NCI-H1092 treated with DMSO at 0.1 percent for 48 hours (cell line): ENCODE data around the gene GPR158.
A peak's percentile ranks its signal among the peaks of the same experiment; 100 is the strongest.

Experiments used
- DNase-seq: peaks from one replicate; lab custom pipeline; 2025; lab: John Stamatoyannopoulos, UW

Gene GPR158

DNA sequence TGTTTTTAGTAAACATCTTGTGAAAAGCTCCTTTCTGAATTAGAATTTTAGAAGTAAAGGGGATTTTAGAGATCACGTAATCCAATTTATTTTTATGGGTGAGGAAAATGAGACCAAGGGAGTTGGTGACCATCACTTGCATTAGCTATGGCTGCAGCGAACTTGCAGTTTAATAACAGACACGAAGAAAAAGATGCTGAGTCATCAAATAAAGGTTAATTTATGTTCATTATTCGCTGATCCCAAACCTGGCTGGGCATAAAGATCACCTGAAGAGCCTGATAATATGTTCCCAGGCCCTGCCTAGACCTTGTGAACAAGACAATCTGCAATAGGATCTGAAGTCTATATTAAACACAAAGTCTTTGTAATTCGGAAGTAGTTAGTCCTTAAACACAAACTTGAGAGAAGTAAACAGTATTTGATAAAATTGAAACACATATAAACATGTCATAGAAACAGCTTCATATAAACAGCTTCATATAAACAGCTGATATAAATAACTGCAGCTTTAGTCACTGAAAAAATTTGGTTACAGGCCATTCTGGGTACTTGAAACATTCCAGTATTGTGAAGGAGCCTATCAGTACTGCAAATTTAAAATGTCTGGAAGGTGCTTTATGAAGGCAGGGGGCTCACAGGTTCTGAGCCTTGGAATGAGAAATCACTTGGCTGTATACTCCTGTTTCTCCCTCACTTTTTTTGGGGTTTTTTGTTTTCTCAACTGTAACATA is 16.5 kb downstream of the GPR158 start:
- DNase-seq = no peak

DNA sequence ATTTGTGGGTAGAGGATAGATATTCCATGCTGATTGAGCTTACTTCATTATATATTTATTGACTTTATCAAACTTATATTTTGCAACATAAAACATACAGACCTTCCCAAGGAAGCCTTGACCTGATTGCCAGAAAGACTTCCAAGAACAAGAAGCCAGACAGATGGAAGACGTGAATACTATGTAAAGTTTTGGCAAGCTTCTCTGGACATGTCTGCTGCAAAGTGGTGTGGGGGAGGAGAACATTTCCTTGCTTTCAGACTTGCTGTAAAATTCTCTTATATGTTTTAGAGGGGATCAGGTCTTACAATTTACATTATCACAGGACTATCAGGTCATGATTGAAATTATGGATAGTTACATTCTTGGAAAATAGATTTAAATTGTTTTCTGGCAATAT is 23.4 kb downstream of the GPR158 start:
- DNase-seq = no peak

DNA sequence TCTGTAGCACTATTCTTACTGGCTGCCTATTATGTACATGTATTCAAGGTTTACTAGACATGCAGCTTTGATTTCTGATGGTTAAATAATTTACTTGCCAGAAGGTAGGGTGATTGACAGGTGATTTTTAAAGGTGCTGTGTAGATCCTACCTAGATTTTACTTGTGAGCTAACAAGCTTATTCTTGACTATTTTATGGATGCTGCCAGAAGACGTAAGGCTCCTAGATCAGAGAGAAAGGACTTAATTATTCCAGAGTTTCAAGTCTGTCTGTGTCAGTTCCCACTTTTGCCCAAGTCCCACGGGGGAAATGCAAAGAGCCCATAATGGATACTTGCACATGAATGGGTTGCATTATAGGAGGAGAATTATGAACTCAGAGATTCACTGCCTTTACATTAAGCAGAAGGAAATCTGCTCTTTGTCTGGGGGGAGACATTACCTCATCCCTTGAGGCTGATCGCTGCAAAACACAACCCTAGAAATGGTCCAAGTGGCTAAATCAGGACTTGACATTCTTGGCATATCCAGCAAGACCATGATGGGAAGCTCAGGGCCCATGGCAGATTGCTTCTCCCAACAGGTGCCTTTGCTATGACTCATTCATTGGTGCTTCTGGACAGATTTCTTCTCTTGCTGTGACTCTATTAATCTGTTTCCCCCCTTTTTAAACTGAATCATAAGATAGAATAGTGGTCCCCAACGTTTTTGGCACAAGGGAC is 32.1 kb downstream of the GPR158 start:
- DNase-seq = no peak

DNA sequence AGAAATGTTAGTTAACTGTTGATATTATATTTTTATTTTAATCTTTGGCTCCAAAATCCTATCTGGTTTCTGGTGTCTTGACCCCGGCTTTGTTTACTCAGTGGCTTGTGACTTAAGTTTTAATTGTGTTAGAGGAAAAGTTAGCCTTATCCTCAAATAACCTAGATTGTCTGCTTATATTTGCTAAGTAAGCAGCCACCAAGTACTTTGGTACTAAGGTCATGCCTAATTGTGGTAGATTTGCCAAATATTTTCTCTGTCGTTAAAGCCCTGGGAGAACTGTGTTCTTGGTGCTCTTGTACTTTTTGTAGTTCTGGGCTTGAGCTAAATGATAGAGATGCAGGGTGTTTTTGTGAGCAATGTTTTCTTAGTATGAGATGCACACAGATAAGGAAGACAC is 34.8 kb downstream of the GPR158 start:
- DNase-seq = no peak

DNA sequence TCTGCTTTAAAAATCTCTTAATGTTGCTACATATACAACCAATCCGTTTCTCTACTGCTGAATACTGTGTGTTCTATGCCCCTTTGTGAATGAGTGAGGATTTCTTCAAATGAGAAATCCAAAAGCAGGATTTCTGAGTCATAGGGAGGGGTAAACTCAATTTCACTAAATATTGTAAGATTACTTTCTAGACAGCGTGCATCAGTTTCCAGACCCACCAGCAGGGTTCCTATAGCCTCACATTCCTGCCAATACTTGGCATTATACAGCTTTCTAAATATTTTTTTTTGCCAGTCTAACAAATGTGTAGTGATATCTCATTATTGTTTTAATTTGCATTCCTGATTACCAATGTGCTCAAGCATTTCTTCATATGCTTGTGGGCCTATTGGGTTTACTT is 35.5 kb downstream of the GPR158 start:
- DNase-seq = no peak

DNA sequence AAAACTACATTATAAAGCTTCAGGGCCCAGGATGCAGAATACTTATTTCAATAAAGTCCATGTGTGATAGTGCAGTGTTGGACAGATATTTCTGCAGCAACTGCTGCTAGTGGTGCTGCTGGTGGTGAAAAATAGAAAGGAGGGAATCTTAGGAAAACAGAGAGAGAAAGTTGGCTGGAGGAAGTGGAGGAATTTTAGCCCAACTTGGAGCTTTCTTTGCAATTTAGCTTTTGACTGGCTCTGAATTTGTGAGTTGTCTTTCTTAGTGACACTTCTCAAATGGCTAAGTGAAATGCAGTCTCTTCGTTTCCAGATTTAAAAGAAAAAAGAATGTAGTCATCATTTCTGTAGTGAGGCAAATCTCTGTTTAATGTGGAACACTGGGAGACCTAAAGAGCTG is 45.4 kb downstream of the GPR158 start:
- DNase-seq = no peak

DNA sequence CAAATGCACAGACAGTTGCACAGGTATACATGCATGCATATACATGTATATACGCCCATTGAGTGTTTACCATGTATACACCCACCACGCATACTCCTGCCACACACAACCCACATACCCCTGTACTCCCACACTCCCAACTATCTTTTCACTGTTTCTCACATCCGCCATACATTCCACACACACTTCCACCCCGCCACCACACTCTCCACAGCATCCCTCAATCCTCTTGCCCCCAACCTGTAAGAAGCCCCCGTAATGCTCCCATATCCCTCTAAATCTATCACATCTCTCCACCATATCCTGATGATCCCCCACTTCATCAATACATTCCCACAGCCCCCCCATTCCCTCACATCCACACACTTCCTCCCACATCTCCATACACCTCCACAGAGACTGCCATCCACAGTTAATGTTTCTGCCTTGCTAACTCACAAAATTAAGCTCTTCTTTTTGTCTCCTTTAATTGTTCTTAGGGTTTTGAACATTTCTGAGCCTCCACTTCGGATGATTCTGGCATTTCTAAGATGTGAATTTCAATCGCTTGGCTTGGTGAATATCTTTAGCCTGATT is 47.4 kb downstream of the GPR158 start:
- DNase-seq = no peak

DNA sequence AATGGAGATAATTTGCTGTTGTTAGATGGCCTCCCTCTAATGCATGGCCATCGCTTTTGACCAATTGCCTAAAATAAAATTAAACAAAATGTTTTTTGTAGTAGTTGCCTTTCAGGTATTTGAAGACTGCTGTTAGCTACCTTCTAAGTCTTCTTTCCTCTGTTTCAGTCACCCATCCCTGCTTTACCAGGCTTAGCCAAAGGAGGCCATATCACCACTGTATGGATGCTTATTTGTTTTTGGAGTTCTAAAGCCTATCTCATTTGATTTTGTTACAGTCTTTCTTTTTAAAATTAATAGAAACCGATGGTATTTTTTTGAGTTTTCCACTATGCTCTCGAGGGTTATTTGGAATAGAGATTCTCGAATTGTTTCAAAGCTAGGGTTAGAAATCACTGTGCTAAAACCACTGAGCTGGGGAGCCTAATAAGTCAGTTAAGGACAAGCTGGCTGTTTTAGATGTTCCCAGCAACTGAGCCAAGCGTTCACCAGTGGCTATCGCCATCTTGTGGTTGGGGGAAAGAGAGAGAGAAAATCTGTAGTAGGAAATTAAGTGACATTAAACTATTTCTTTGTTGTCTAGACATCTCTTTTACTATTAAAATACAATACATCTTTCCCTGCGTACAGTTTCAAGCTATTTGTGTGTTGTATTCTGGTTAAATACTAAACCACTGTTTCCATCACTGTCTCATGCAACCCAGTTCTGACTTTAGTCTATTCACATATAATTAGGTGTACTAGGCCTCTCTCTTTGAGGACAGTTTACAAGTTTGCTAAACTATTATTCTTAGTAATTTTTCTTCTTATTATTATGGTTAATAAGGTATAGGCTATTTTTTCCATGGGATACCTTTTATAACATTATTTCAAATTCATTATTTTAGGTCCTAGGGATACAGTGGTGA is 52.2 kb downstream of the GPR158 start:
- DNase-seq = peak; percentile 20

DNA sequence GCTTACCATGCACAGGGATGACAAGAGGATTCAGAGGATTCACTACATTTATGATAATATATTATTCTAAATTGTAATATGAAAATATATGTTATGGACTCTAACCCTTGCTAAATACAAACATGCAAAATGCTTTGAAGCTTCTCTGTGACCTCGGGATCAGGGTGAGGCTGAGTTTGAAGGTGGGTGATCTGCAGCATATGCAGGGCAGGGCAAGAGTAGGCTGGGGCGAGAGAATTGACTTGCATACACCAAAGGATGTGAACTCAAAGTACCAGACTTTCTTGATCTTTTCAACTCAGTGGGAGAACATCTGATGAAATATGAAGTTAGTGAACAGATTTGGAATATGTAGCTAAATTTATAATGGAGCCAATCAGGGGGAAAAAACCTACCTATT is 57.0 kb downstream of the GPR158 start:
- no peak for DNase-seq

DNA sequence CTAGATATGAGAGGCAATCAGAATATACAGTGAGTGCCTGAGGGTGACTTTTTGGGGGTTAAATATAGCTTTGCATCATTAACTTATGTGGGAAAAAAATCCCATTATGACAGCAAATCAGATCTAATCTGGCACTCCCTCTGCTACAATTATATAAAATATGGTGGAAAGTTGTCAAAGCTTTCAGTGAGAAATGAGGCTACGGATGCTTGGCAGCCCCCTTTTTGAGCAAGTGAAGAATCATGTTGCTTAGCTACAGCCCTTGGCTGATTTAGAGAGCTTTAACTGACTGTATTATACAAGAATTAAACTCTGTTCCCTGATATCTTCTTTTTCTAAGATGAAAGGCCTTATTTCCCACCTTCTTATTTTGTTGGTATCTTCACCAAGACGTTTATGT is 57.4 kb downstream of the GPR158 start:
- no peak for DNase-seq

DNA sequence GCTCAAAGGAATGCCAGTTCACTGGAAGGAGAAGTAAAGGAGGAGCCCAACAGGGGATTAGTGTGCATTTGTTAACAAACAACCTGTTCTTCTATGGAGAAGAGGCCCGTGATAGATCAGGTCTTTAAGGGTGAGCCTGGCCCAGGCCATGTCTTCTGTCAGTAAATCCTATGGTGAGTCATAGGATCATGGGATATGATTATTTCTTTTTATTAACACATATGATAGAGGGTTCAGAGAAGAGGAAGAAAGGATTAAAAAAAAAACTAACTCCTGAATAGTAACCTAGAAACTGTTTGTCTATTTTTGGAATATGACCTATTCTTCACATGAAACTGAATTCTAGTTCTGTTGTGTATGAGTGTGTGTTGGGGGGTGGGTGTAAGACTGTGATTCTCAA is 70.4 kb downstream of the GPR158 start:
- no peak for DNase-seq

DNA sequence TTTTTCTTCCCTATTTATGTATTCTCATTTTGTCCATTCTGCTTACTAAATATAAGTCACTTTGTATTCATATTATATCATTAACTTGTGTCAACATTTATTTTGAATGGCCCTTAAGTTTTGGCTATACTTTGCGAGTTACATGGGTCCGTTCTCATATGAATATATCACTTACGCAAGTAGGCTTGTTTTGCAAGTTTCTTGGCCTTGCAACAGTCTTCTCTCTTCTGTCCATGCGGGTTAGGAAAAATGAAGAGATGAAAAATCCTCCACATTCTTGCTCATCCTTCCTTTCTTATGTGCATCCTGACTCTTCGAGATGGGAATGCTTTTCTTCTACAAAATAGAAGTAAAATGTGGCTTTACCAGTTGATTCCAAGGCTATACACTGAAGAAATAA is 82.8 kb downstream of the GPR158 start:
- no peak for DNase-seq

DNA sequence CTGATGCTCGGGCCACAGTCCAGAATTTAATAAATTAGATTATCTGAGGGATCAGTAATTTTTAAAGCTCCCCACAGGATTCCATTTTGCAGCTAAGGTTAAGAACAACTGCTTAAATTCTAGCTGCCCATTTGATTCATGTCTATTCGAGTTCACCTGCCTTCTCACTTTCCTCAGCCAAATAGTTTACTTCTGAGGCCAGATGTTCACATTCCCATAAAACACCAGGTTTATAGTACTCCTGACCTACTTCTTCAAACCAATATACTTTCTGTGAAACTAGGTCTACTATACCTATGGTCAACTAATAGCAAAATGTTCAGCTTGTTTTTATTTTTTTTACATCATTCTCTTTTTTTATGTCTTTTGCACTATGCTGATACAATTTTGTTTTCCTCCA is 86.3 kb downstream of the GPR158 start:
- DNase-seq = no peak

DNA sequence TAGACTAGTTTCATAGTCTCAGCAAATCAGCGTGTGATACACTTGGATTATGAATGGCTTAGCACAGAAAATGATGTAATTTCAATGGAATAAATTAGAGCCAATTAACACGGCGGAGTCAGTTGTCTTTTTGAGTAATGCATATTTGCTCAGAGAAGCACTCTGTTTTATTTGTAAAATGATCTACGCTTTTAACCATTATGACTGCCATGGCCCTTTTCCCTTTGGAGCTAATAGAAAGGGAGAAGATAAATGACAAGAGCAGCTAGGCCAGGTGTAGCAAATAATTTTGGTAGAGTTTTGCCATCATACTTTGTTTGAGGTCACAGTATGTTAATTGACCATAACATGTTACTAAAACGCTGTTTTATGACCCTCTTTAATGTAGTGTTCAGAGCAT is 86.8 kb downstream of the GPR158 start:
- DNase-seq = peak; percentile 63

DNA sequence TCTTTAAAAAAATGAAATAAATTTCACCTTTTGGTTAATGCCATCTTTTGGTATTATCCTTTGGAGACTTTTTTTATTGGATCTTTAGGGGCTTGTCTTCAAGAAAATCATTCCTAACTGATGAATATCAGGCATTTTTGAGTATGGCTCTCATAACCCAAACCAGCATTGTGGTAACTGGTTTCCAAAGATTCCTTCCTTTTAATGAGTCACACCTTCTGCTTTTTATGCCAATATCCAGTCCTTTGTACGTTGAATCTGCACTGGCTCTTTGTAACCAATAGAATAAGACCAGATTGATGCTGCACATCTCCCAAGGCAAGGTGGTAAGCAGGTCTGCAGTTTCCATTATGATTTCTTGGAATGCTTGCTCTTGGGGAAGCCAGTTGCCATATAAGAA is 89.1 kb downstream of the GPR158 start:
- DNase-seq = no peak

DNA sequence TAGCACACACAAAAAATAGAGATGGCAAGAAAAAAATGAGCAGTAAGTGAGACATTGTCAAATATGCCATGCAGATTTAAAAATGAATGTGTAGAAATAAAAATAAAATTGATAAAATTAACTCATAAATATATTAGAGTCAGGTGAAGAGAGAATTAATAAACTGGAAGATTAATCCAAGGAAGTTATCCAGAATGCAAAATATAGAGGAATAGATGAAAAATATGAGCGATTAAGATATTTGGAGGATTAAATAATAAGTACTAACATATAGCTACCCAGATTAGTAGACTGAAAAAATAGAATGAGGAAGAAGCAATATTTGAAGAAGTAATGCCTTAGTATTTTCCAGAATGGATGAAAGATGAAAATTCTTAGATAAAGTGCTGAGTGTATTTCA is 103.4 kb downstream of the GPR158 start:
- DNase-seq = no peak

DNA sequence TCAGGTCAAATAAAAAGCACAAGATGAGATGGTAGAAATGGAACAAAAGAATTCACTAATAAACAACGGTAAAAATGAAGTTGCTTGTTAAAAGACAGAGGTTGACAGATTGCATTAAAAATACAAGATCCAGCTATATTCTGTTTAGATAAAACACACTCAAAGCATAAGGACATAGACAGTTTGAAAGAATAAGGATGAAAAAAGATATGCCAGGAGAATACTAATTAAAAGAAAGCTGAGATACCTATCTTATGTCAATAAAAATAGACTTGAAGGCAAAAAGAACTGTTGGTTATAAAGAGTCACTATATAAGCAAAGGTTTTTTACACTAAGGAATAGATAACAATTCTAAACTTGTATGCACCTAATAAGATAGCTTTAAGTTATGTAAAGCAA is 105.3 kb downstream of the GPR158 start:
- no peak for DNase-seq

DNA sequence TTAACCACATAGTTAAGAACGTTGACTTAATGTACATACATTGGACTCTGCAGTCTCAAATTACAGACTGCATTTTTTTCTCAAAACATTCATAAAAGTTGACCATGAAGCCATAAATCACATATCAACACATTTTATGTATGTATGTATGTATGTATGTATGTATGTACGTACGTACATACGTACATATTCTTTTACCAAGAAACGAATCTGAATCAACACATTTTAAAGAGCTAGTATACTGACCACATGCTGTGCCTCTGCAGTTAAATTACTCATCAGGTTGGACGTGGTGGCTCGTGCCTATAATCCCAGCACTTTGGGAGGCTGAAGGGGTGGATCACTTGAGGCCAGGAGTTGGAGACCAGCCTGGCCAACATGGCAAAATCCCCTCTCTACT is 105.8 kb downstream of the GPR158 start:
- DNase-seq = no peak

DNA sequence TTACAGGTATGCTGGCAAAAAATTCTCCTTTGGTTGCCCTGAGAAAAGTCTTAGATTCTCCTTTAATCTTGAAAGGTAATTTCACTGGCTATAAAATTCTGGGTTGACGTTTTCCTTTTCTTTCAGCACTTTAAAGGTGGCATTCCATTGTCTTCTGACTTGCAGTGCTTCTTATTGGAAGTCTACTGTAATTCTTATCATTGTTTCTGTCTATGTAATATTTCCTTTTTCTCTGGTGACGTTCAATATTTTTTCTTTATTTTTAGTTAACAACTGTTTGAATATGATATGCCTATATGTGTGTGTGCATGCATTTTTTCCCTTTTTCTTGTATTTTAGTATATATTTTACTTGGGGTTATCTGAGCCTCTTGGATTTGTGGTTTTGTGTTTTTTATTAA is 111.0 kb downstream of the GPR158 start:
- no peak for DNase-seq

DNA sequence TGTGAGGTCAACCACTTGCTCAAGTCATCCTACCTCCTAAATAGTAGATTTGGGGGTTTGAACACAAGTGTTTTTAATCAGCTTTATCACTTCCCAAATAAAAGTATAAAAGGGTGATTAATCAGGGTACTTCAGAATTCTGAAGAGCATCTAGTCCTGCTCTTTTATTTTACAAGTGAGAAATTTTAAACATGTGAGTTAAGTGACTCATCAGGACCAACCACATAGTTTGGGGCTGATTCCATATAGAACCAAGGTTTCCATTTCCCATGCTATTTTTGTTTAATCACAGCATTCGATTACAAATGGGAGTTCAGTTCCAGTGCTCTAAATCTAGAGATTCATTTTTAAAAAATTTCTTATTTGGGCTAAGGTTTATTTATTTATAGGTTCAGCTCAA is 113.4 kb downstream of the GPR158 start:
- no peak for DNase-seq

DNA sequence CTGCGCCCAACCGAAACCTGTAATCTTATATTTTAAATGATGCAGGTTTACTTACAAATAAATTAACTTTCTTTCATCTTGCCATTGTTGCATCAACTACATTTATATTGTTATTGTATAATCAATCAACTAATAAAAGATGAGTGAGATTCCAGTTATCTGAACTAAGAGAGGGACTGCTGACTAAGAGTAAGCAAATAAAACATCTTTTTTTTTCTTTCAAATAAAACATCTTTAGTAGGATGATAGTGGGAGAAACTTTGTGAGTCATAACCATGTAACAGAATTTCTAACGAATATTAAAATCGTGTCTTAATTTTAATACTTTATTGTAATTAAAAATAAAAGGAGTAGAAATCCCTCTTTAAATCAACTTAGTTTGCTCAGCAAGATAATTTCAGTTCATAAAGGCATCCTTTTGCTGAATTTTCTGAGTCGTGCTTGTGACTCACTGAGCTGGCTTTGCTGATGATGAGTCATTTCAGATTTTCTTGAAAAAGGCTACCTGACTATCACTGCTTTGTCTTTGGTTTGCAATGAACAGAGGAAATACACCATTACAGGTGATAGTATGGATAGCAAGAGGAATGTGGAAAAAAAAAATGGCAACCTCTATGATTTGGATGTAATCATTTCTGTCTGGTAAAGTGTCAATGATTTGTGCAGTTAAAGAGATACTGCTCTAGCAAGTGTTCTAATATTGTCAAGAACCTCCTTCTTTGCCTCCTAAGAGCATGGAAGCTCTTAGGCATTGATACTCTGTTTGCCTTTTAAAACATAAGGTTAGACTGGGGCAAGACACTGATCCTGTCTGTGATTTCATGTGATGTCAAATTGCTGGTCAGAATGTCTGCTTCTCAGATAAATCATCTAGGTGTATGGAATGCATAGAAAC is 119.5 kb downstream of the GPR158 start:
- no peak for DNase-seq
